Measurements from ENCODE around the gene KCNJ3. TPM values are rescaled to one million over a fixed set of nuclear protein-coding genes. Genes with fewer than 3 reads are reported as not detected.

The KCNJ3 gene
- total and polyA plus RNA-seq, 9 of the 15 experiments (the other 6 are each of a cell fraction or from before 2014, with no cell fraction given) = not detected

DNA sequence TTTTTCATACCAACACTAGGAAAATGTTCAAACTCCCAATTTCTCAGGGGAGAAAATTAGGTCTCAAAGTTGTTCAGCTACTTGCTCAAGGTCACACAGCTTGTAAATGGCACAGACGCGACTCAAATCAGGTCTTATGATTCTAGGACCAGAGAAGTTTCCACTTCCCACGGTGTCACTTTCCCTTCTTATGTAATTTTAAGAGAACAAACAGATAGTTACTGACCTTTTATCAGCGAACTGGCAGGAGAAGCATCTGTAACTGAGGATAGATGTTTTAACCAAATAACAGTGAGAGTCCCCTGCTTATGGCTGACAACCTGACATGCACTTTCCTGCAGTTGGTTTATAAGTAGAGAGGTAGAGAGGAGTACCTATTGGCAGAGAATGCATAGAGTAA, 2.1 kb upstream of the KCNJ3 start:
- no peak overlapping the region for H3K27ac ChIP-seq (ENCODE audit: extremely low read depth, low read depth, low read length)
- WGBS (ENCODE audit: insufficient coverage, low coverage, missing lambda C conversion rate) = under 1% methylated on average over 4 of the region's 4 CpGs
- BruUV-seq (replicated peaks) = no TSS peak
- ChIA-PET CTCF (ENCODE audit: low intra/inter-chr PET ratio) (no interaction called here), POLR2A (no interaction called here)
- H3K9me3 ChIP-seq (replicated peaks; ENCODE audit: control insufficient read depth, insufficient read depth, low read depth, low read length) = no peaks in the 10 kb centered on the region
- no peak for DNase-seq (ENCODE audit: extremely low read depth in 1 of 4, low spot score in 3 of 4)
- FAIRE-seq = no peak
- no peaks in the 10 kb centered on the region for H3K79me2 ChIP-seq (ENCODE audit: control insufficient read depth, insufficient read depth, low read length)
- H3K9ac ChIP-seq (ENCODE audit: insufficient read depth in 1 of 2, low read depth in 2 of 2, low read length in 2 of 2) = no peak overlapping the region
- H2AFZ ChIP-seq (ENCODE audit: low read depth, low read length) = no peak overlapping the region
- no peaks in the 10 kb centered on the region for H3K27me3 ChIP-seq (ENCODE audit: control insufficient read depth in 2 of 2, insufficient read depth in 2 of 2, low read length in 2 of 2)
- intact Hi-C loops (cut with micrococcal nuclease) (no loop called here), in situ Hi-C loops (cut with MboI) (no loop called here)
- no peaks in the 10 kb centered on the region; a peak in 1 of 5 replicates for H3K4me1 ChIP-seq (replicated peaks in 1 of 2; ENCODE audit: control insufficient read depth in 2 of 2, insufficient read depth in 2 of 2, low read length in 2 of 2)
- no peaks in the 10 kb centered on the region for H3K9me1 ChIP-seq (ENCODE audit: control insufficient read depth, insufficient read depth, low read length)
- no peak for ATAC-seq
- no peak overlapping the region for H3K4me3 ChIP-seq
- no peaks in the 10 kb centered on the region for H3K36me3 ChIP-seq (ENCODE audit: control insufficient read depth, insufficient read depth, low read length)
- H3K4me2 ChIP-seq (ENCODE audit: insufficient read depth, low read length) = no peak overlapping the region
- no peaks in the 10 kb centered on the region for H4K20me1 ChIP-seq (replicated peaks; ENCODE audit: control insufficient read depth, insufficient read depth, low read length)
- TF ChIP-seq, protein P1, sequence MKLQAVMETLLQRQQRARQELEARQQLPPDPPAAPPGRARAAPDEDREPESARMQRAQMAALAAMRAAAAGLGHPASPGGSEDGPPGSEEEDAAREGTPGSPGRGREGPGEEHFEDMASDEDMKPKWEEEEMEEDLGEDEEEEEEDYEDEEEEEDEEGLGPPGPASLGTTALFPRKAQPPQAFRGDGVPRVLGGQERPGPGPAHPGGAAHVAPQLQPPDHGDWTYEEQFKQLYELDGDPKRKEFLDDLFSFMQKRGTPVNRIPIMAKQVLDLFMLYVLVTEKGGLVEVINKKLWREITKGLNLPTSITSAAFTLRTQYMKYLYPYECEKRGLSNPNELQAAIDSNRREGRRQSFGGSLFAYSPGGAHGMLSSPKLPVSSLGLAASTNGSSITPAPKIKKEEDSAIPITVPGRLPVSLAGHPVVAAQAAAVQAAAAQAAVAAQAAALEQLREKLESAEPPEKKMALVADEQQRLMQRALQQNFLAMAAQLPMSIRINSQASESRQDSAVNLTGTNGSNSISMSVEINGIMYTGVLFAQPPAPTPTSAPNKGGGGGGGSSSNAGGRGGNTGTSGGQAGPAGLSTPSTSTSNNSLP (IDR thresholded peaks at IDR 0.05; ENCODE audit: borderline replicate concordance, low read depth, low read length) = no peak
- TF ChIP-seq KAT2B (IDR thresholded peaks at IDR 0.05; ENCODE audit: low read depth, low read length) (no peak), SIX5 (IDR thresholded peaks at IDR 0.05; ENCODE audit: borderline replicate concordance in 1 of 2, insufficient read depth in 1 of 2, low read depth in 1 of 2, low read length in 2 of 2) (no peak), ZNF24 (IDR thresholded peaks at IDR 0.05) (no peak), ATF7 (IDR thresholded peaks at IDR 0.05) (no peak), PPARD (CRISPR knock-in tag; IDR thresholded peaks at IDR 0.05) (no peak)
- TF ChIP-seq, protein P2, sequence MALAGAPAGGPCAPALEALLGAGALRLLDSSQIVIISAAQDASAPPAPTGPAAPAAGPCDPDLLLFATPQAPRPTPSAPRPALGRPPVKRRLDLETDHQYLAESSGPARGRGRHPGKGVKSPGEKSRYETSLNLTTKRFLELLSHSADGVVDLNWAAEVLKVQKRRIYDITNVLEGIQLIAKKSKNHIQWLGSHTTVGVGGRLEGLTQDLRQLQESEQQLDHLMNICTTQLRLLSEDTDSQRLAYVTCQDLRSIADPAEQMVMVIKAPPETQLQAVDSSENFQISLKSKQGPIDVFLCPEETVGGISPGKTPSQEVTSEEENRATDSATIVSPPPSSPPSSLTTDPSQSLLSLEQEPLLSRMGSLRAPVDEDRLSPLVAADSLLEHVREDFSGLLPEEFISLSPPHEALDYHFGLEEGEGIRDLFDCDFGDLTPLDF (CRISPR knock-in tag; IDR thresholded peaks at IDR 0.05) = no peak
- TF ChIP-seq, protein P3, sequence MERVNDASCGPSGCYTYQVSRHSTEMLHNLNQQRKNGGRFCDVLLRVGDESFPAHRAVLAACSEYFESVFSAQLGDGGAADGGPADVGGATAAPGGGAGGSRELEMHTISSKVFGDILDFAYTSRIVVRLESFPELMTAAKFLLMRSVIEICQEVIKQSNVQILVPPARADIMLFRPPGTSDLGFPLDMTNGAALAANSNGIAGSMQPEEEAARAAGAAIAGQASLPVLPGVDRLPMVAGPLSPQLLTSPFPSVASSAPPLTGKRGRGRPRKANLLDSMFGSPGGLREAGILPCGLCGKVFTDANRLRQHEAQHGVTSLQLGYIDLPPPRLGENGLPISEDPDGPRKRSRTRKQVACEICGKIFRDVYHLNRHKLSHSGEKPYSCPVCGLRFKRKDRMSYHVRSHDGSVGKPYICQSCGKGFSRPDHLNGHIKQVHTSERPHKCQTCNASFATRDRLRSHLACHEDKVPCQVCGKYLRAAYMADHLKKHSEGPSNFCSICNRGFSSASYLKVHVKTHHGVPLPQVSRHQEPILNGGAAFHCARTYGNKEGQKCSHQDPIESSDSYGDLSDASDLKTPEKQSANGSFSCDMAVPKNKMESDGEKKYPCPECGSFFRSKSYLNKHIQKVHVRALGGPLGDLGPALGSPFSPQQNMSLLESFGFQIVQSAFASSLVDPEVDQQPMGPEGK (CRISPR knock-in tag; IDR thresholded peaks at IDR 0.05; ENCODE audit: borderline replicate concordance) = no peak
- TF ChIP-seq, protein P4, sequence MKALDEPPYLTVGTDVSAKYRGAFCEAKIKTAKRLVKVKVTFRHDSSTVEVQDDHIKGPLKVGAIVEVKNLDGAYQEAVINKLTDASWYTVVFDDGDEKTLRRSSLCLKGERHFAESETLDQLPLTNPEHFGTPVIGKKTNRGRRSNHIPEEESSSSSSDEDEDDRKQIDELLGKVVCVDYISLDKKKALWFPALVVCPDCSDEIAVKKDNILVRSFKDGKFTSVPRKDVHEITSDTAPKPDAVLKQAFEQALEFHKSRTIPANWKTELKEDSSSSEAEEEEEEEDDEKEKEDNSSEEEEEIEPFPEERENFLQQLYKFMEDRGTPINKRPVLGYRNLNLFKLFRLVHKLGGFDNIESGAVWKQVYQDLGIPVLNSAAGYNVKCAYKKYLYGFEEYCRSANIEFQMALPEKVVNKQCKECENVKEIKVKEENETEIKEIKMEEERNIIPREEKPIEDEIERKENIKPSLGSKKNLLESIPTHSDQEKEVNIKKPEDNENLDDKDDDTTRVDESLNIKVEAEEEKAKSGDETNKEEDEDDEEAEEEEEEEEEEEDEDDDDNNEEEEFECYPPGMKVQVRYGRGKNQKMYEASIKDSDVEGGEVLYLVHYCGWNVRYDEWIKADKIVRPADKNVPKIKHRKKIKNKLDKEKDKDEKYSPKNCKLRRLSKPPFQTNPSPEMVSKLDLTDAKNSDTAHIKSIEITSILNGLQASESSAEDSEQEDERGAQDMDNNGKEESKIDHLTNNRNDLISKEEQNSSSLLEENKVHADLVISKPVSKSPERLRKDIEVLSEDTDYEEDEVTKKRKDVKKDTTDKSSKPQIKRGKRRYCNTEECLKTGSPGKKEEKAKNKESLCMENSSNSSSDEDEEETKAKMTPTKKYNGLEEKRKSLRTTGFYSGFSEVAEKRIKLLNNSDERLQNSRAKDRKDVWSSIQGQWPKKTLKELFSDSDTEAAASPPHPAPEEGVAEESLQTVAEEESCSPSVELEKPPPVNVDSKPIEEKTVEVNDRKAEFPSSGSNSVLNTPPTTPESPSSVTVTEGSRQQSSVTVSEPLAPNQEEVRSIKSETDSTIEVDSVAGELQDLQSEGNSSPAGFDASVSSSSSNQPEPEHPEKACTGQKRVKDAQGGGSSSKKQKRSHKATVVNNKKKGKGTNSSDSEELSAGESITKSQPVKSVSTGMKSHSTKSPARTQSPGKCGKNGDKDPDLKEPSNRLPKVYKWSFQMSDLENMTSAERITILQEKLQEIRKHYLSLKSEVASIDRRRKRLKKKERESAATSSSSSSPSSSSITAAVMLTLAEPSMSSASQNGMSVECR (CRISPR knock-in tag; IDR thresholded peaks at IDR 0.05) = no peak
- TF ChIP-seq, protein P5, sequence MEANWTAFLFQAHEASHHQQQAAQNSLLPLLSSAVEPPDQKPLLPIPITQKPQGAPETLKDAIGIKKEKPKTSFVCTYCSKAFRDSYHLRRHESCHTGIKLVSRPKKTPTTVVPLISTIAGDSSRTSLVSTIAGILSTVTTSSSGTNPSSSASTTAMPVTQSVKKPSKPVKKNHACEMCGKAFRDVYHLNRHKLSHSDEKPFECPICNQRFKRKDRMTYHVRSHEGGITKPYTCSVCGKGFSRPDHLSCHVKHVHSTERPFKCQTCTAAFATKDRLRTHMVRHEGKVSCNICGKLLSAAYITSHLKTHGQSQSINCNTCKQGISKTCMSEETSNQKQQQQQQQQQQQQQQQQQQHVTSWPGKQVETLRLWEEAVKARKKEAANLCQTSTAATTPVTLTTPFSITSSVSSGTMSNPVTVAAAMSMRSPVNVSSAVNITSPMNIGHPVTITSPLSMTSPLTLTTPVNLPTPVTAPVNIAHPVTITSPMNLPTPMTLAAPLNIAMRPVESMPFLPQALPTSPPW (CRISPR knock-in tag; IDR thresholded peaks at IDR 0.05) = no peak
